Fibroblast of lung (primary cell): Measurements from ENCODE around the gene SUPT20HL2. TPM values are rescaled to one million over a fixed set of nuclear protein-coding genes. Genes with fewer than 3 reads are reported as not detected.

Source experiments
- DNase-seq, 2 donors: peaks; one replicate each; pipeline versions ENCODE4 v3.0.0 to v3.0.0-alpha.2; 2010; ENCODE audit warnings: low read depth in 2 of 2
- H2AFZ ChIP-seq: 2 replicates; pipeline ENCODE4 v1.5.1; 2012; ENCODE audit warnings: low read length, control low read depth, inconsistent platforms
- H3K27ac ChIP-seq: 2 replicates; pipeline ENCODE4 v1.5.1; 2011; ENCODE audit warnings: low read length, control low read depth; ENCODE audit not compliant: insufficient read depth
- H3K27me3 ChIP-seq: 2 replicates; pipeline ENCODE4 v1.5.1; 2011; ENCODE audit warnings: mild to moderate bottlenecking, low read length; ENCODE audit not compliant: control insufficient read depth, insufficient read depth
- H3K36me3 ChIP-seq: 2 replicates; pipeline ENCODE4 v1.5.1; 2011; ENCODE audit warnings: low read length; ENCODE audit not compliant: control insufficient read depth, insufficient read depth
- H3K4me1 ChIP-seq: 2 replicates; pipeline ENCODE4 v1.5.1; 2011; ENCODE audit warnings: low read length; ENCODE audit not compliant: control insufficient read depth, insufficient read depth; ENCODE audit errors: extremely low read depth
- H3K4me2 ChIP-seq: 2 replicates; pipeline ENCODE4 v1.5.1; 2011; ENCODE audit warnings: low read length, control low read depth; ENCODE audit not compliant: insufficient read depth; ENCODE audit errors: extremely low read depth
- H3K4me3 ChIP-seq, 4 experiments: fragments of 200-600 bp in 1 of 4; sonication (generic) in 1 of 4; replicated peaks in 1 of 4; 2 replicates each; pipeline ENCODE4 v1.5.1; 2011 to 2016; ENCODE audit warnings: low read length in 4 of 4, low read depth in 3 of 4, mild to moderate bottlenecking in 3 of 4, control low read depth in 2 of 4, inconsistent platforms in 1 of 4, mixed read lengths in 1 of 4; ENCODE audit not compliant: insufficient read depth in 1 of 4; ENCODE audit errors: control extremely low read depth in 1 of 4
- H3K79me2 ChIP-seq: 2 replicates; pipeline ENCODE4 v1.5.1; 2012; ENCODE audit warnings: mild to moderate bottlenecking, low read length, inconsistent platforms; ENCODE audit not compliant: control insufficient read depth, insufficient read depth
- H3K9ac ChIP-seq: 2 replicates; pipeline ENCODE4 v1.5.1; 2011; ENCODE audit warnings: mild to moderate bottlenecking, low read length, control low read depth; ENCODE audit not compliant: insufficient read depth
- H3K9me3 ChIP-seq: 2 replicates; pipeline ENCODE4 v1.5.1; 2012; ENCODE audit warnings: low read depth, low read length; ENCODE audit not compliant: control insufficient read depth, insufficient read depth
- H4K20me1 ChIP-seq: 2 replicates; pipeline ENCODE4 v1.5.1; 2011; ENCODE audit warnings: low read length; ENCODE audit not compliant: control insufficient read depth, insufficient read depth; ENCODE audit errors: extremely low read depth
- EZH2 ChIP-seq: IDR thresholded peaks from 2 replicates; pipeline ENCODE4 v1.5.1; 2012; ENCODE audit warnings: low read length, control low read depth, mild to moderate bottlenecking; ENCODE audit errors: missing control alignments
- polyA plus RNA-seq, 2 donors: library from polyadenylated mRNA; depleted of rRNA in 1 of 2; stranded (reverse) in 1 of 2; unstranded in 1 of 2; fragments of >200 nt; gene quantifications; 2 replicates each; pipeline ENCODE4 v1.2.1, GENCODE V29; 2011 to 2012; ENCODE audit warnings: missing spikeins in 1 of 2
- total RNA-seq: library from RNA; depleted of rRNA; stranded (reverse); fragments of >200 nt; gene quantifications from 2 replicates; pipeline ENCODE4 v1.2.1, GENCODE V29; 2014
- TF ChIP-seq, protein P1 (sequence below), 2 donors: IDR thresholded peaks in 1 of 2; conservative IDR thresholded peaks in 1 of 2; 1 replicate in 1 of 2; 2 replicates in 1 of 2; pipeline ENCODE4 v1.5.1; 2011 to 2012; ENCODE audit warnings: low read length in 2 of 2, control low read depth in 1 of 2, inconsistent platforms in 1 of 2, low read depth in 1 of 2, mild to moderate bottlenecking in 1 of 2

SUPT20HL2 gene
- total and polyA plus RNA-seq, 2 donors (not counting 1 experiment from before 2014, with no cell fraction given): not detected

DNA sequence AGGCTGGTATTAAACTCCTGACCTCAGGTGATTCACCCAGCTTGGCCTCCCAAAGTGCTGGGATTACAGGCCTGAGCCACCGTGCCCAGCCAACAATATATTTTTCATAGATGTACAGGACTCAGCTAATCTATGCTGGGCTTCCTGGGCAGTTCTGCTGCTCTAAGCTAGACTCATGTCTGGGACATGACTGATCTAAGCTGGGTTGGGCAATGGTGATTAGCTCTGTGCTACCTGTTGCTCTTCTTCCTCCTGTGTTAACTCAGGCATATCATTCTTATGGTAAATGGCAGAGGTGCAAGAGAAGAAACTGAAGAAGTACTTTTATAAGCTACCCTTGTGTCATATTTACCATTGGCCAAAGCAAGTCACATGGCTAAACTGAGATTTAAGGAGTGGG is 11.4 kb upstream of the SUPT20HL2 start:
- Histone ChIP-seq H3K9me3 (no peaks in the 10 kb centered on the region), H3K4me2 (no peak overlapping the region), H4K20me1 (no peaks in the 10 kb centered on the region), H3K27me3 (no peaks in the 10 kb centered on the region), H3K79me2 (no peaks in the 10 kb centered on the region), H3K27ac (no peak overlapping the region), H3K4me1 (no peaks in the 10 kb centered on the region), H3K36me3 (no peaks in the 10 kb centered on the region), H2AFZ (no peak overlapping the region), H3K9ac (no peak overlapping the region), H3K4me3 (no peak overlapping the region)
- DNase-seq: no peak
- TF ChIP-seq, protein P1, sequence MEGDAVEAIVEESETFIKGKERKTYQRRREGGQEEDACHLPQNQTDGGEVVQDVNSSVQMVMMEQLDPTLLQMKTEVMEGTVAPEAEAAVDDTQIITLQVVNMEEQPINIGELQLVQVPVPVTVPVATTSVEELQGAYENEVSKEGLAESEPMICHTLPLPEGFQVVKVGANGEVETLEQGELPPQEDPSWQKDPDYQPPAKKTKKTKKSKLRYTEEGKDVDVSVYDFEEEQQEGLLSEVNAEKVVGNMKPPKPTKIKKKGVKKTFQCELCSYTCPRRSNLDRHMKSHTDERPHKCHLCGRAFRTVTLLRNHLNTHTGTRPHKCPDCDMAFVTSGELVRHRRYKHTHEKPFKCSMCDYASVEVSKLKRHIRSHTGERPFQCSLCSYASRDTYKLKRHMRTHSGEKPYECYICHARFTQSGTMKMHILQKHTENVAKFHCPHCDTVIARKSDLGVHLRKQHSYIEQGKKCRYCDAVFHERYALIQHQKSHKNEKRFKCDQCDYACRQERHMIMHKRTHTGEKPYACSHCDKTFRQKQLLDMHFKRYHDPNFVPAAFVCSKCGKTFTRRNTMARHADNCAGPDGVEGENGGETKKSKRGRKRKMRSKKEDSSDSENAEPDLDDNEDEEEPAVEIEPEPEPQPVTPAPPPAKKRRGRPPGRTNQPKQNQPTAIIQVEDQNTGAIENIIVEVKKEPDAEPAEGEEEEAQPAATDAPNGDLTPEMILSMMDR (conservative IDR thresholded peaks at IDR 0.05 in 1 of 2, IDR thresholded peaks at IDR 0.05 in 1 of 2; ENCODE audit: low read depth in 1 of 2, low read length in 2 of 2): no peak
- no peak for TF ChIP-seq EZH2

DNA sequence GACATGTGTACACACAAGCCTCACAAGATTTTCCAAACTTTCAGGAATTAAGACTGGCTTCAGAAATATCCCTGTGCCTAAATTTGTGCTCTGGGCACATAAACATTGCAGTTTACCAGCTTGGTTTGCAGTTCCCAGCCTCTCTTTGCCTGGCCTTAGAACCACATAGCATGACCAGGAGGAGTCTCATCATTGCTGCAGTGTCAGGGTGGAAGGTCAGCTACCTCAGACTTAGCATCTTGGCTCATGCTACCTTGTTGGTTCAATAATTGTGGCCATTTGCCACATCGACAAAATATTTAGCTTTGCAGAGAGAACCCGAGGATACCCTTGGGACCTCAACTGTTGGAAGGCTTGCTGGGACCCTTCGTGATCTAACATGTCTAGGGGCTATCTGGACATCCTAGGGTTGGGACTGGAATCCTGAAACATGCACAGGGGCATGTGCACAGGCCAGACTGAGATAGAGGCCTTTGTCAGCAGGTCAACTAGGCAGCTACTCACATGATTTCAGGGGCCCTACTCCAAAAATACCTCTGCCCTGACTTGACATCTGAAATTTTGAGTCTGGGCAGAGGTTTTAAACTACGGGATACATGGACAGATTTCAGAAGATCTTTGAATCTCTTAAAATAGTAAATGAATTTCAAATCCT is 8.0 kb upstream of the SUPT20HL2 start:
- no peak overlapping the region for H3K9ac ChIP-seq
- DNase-seq: no peak
- H3K27ac ChIP-seq: no peak overlapping the region
- TF ChIP-seq EZH2: no peak
- TF ChIP-seq, protein P1 (conservative IDR thresholded peaks at IDR 0.05 in 1 of 2, IDR thresholded peaks at IDR 0.05 in 1 of 2; ENCODE audit: low read depth in 1 of 2, low read length in 2 of 2): no peak
- no peaks in the 10 kb centered on the region for H3K36me3 ChIP-seq
- H3K79me2 ChIP-seq: no peaks in the 10 kb centered on the region
- no peaks in the 10 kb centered on the region for H4K20me1 ChIP-seq
- no peak overlapping the region for H3K4me2 ChIP-seq
- H3K4me1 ChIP-seq: no peaks in the 10 kb centered on the region
- no peak overlapping the region for H3K4me3 ChIP-seq
- no peak overlapping the region for H2AFZ ChIP-seq
- H3K27me3 ChIP-seq: no peaks in the 10 kb centered on the region
- no peaks in the 10 kb centered on the region for H3K9me3 ChIP-seq

DNA sequence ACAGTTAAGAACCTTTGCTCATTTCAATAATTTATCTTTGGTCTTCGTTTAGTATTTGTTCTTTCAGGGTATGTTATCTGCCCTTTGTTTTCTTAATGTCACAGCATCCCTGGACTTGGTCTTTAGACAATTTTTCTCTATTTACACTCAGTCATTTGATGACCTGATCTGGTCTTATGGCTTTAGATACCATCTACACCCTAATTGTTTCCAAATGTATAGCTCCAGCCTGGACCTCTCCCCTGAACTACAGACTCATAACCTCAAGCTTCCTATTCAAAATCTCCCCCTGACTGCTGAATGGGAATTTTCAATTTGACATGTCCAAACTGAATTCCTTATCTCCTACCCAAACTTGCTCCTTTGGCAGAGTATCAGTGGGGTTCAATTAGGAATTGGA is 3.7 kb upstream of the SUPT20HL2 start:
- Histone ChIP-seq H3K4me1 (no peaks in the 10 kb centered on the region), H3K27me3 (no peaks in the 10 kb centered on the region), H3K4me2 (no peak overlapping the region), H3K4me3 (no peak overlapping the region), H2AFZ (no peak overlapping the region), H4K20me1 (no peaks in the 10 kb centered on the region), H3K36me3 (no peaks in the 10 kb centered on the region), H3K27ac (no peak overlapping the region), H3K9me3 (no peaks in the 10 kb centered on the region), H3K79me2 (no peaks in the 10 kb centered on the region), H3K9ac (no peak overlapping the region)
- DNase-seq: no peak
- TF ChIP-seq, protein P1 (conservative IDR thresholded peaks at IDR 0.05 in 1 of 2, IDR thresholded peaks at IDR 0.05 in 1 of 2; ENCODE audit: low read depth in 1 of 2, low read length in 2 of 2): no peak
- TF ChIP-seq EZH2: no peak
